HTR-8/SVneo (cell line): ENCODE measurements around the gene BANP.
A peak's percentile ranks its signal among the peaks of the same experiment; 100 is the strongest.
"Not testable (repeated sequence)": the region's sequence is repeated elsewhere in the genome, so short reads cannot be mapped to it uniquely, and the experiment has no call there.

Experiments used
- DNase-seq: peaks from one replicate; pipeline ENCODE4 v3.0.0; 2011; ENCODE audit warnings: low spot score, mixed read lengths; ENCODE audit not compliant: insufficient read length
- FAIRE-seq: peaks from 2 replicates; lab custom pipeline; 2011; peaks lifted over from hg19 to GRCh38; lab: Jason Lieb, UNC

Gene BANP

GRCh38 chr16:88010968-88011483 lies 59.8 kb downstream of the BANP start:
- DNase-seq (no peak), FAIRE-seq (no peak)

- peak; percentile 54 for FAIRE-seq
- DNase-seq: no peak
Measured at GRCh38 chr16:88012360-88012759, 61.1 kb downstream of the BANP start.

DNA sequence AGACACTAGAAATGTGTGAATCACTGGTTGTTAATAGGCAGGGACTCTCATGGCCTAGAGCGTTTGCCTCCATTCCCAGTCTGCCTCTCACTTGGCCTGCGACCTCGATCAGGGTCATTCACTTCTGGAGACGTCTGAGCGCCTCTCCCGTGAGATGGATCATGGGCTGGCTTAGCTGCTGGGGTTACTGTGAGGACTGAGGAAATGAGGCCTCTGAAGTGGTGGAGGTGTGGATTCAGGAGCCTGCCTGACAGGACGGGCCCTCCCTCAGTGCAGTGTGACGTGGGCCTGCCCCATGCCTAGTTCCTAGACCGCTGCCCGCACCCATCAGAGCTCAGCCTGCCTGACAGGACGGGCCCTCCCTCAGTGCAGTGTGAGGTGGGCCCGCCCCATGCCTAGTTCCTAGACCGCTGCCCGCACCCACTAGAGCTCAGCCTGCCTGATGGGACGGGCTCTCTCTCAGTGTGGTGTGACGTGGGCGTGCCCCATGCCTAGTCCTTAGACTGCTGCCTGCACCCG lies 61.9 kb downstream of the BANP start:
- FAIRE-seq: peak; percentile 9
- no peak for DNase-seq

DNA sequence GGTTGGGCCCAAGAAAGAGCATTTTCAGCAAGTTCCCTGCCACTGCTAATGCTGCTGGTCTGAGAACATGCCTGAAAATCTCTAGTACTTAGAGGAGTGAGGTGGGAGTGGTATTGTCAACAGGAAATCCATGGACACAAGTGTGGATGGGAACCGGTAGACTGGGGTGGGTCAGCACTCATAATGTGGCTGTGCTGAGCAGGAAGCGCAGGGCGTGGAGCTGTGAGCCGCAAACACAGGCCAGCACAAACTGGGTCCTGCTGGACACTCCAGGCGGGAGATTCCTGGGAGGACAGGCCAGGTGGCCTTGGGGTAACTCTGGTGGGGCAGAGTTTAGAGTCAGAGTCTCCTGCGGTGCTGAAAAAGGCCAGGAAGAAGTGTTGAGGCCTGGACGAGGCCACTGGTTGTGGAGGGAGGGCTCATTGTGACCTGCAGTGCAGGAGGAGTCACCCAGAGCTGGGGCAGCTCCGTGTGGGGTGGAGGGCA lies 62.6 kb downstream of the BANP start:
- DNase-seq: no peak
- peak; percentile 74 for FAIRE-seq

GRCh38 chr16:88014252-88014781 lies 63.1 kb downstream of the BANP start:
- FAIRE-seq: peak; percentile 49
- peak; percentile 36 for DNase-seq

GRCh38 chr16:88014954-88015805 lies 63.9 kb downstream of the BANP start:
- DNase-seq (no peak), FAIRE-seq (peak; percentile 73)

- FAIRE-seq (no peak), DNase-seq (no peak)
Measured at GRCh38 chr16:88015806-88016140, 64.5 kb downstream of the BANP start.

DNA sequence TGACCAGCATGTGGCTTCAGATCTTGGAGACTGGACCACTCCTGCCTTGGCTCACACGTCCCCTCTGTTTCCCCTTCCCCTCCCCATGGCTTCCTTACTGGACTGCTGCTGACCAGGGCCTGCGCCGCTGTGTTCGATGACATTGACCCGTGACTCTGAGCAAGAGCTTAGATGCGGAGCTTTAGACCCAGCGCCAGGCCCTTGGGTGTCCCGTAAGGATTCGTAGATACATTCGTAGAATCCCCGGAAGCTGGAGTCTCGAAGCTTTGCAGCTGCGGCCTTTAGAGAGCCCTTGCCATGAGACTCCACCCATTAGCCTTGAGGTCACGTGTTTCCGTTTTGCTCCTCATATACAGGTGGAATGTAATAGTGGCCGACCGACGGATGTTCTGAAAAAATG lies 65.2 kb downstream of the BANP start:
- DNase-seq, FAIRE-seq: not testable (repeated sequence)

GRCh38 chr16:88016964-88017363 lies 65.7 kb downstream of the BANP start:
- FAIRE-seq (no peak), DNase-seq (no peak)

DNA sequence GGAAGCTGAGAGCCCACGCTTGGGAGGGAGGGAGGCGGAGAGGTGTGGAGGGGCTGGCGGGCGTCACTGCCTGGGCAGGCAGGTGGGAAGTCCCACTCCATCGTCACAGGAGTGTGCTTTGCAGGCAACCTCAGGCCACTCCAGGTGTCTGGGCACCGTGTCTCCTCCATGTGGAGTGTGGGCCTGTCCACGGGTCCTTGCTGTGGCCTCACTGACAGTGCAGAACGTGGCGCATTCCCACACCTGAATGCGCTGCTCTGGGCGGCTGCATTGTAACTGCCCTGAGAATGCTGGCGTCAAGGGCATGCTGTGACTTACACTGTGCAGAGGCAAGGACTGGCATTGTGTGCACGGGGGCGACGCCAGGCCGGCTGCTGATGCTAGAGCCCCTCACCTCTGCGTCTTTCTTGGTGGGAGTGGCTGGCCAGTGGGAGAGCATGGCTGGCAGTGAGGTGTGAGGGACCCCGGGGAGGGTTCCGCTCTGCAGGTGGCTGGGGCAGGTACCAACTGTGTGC lies 66.4 kb downstream of the BANP start:
- FAIRE-seq: no peak
- DNase-seq: no peak

- not testable (repeated sequence) for FAIRE-seq, DNase-seq
Measured at GRCh38 chr16:88018382-88018781, 67.1 kb downstream of the BANP start.

GRCh38 chr16:88019041-88019820 lies 68.0 kb downstream of the BANP start:
- FAIRE-seq, DNase-seq: not testable (repeated sequence)

DNA sequence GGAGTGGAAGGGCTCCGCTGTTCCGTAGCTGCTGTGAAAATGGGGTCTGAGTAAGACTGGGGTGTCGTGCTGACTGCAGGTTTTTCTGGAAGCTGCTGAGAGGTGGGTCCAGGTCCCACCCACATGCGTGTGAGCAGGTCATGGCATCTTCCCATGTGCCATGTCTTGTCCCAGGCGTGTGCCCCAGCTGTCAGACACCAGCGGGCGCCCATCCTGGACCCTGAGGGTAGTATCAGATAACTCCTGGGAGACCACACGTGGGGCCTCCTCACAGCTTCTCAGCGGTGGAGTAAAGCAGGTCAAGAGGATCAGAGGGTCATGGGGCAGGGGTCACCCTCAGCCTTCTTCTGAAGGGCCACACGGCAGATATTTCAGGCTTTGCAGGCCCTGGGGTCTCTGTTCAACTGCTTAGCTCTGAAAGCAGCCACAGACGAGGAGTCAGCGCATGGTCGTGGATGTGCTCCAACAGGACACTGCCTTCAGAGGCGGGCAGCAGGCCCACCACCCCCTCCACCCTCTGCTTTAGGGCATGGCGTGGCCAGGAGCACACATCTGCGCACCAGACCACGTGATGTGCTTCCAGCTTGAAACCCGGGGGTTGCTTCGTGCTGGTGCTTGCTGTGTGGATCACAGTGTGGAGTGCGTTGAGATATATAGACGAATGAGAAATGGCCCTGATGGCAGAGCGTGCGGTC lies 68.7 kb downstream of the BANP start:
- DNase-seq (no peak), FAIRE-seq (no peak)

DNA sequence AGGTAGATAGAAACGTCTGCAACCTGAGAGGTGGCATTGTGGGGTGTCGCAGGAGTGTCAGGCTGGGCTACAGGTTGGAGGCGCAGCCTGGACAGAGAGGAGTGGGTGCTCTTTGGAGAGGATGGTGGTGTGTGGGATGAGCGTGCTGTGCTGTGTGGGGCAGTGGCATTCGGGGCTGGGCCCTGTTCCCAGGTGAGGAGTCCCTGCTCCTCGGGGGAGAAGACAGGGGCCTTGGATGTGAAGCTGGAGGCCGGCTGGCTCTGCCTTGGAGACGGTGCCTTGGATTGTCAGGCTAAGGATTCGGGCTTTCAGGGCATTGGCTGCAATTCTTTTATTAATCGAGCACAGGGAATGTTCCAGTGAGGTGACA lies 69.3 kb downstream of the BANP start:
- no peak for FAIRE-seq
- no peak for DNase-seq

GRCh38 chr16:88021041-88021970 lies 70.1 kb downstream of the BANP start:
- not testable (repeated sequence) for FAIRE-seq, DNase-seq

DNA sequence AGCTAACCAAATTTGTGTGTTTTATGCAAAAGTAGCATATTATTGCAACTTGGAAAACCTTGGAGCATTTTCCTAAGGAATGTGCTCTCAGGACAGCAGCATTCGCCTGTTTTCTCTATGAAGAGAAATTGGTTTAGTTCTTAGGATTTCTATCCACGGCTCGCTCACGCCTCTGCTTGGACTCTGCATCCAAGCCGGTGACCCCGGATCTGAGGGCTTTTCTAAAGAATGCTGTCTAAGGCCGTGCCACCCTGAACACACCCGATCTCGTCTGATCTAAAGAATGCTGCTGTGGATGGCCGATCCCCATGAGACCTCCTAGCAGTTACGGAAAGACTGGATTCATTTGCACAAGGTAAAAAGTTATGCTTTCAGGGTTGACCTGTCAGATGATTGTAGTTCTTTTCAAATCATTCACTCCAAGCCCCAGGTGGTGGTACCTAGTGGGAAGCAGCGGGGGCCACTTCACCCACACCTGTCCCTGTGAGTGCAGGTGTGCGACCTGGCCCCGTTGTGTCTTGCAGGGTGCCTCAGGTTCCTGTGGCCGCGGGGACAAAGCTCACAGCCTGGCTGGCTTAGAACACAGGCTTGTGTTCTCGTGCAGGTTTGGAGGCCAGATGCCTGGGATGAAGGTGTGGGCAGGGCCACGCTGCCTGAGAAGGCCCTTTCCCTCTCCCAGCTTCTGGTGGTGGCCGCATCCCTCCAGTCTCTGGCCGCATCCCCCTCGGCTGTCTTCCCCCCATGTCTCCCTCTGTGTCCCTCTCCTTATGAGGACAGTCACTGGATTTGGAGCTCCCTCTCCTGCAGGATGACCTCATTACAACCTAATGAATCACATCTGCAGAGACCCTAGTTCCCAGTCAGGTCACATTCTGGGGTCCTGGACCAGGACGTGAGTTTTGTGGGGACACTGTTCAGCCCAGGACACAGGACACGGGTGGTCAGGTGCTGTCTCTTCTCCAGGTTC lies 71.1 kb downstream of the BANP start:
- FAIRE-seq: no peak
- no peak for DNase-seq

DNA sequence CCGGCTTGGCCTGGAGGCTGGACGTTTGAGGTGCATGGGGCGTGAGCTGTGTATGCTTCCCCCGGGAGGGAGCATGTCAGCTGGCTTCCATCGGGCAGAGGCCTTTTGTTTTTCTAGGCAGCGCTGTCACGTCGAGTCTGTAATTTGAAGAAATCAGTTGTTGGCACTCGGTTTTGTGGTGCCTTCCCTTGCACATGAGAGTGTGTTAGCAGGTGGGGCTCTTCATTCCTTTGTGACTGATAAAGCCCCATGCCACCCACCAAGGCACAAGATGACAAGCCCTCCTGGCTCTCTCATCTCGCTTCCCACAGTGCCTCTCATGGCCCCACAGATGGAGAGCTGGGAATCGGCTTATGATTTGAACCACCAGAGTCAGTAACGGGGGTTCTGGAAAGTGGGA lies 72.1 kb downstream of the BANP start:
- peak; percentile 69 for FAIRE-seq

DNA sequence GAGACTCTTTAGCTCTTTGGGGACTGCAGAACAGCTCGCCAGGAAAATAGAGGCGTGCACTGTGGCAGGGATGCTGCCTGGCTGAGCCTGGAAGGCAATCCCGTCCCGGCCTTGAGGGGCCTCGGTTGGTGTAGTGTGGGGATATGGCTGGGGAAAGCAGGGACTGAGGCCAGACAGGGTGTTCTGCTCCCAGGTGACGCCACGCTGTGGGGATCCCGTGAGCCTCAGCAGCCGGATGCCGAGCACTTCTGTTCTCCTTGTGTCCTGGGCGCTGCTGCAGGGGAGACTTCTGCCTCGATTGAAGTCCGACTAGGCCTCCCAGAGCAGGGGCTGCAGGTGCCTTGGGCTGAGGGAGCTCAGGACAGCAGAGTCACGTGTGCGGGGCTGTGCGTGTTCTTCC lies 72.6 kb downstream of the BANP start:
- FAIRE-seq (no peak), DNase-seq (no peak)

More for the DNA sequence above, 72.1 kb downstream of the BANP start:
- DNase-seq: no peak
